Right lobe of liver (tissue), 6 donors: ENCODE results near the gene OCEL1. TPM values are rescaled to one million over a fixed set of nuclear protein-coding genes. Genes with fewer than 3 reads are reported as not detected.

Source experiments
- ATAC-seq, 4 donors: fragments of 200-7000 bp; cut with Tn5 transposase; one replicate each; pipeline ENCODE4 v1.9.1; 2020; ENCODE audit warnings: mild to moderate bottlenecking in 4 of 4, moderate library complexity in 4 of 4
- DNase-seq, 3 donors: peaks; one replicate each; pipeline ENCODE4 v3.0.0-alpha.2; 2020
- H3K27ac ChIP-seq, 3 donors: fragments of 200-600 bp; one replicate each; pipeline ENCODE4 v1.8.0; 2022
- H3K27me3 ChIP-seq, 2 donors: fragments of 200-600 bp; one replicate each; pipeline ENCODE4 v1.8.0; 2022
- H3K36me3 ChIP-seq, 4 donors: fragments of 200-600 bp; sonication (generic) in 1 of 4; one replicate each; pipeline versions ENCODE4 v1.5.1 to v1.8.0; 2017 to 2022; ENCODE audit warnings: control low read depth in 1 of 4
- H3K4me1 ChIP-seq, 4 donors: fragments of 200-600 bp; sonication (generic) in 1 of 4; one replicate each; pipeline versions ENCODE4 v1.5.1 to v1.8.0; 2017 to 2022; ENCODE audit warnings: control low read depth in 1 of 4
- H3K4me3 ChIP-seq, 3 donors: fragments of 200-600 bp; one replicate each; pipeline ENCODE4 v1.8.0; 2022
- H3K9me3 ChIP-seq, 4 donors: fragments of 200-600 bp; sonication (generic) in 1 of 4; one replicate each; pipeline versions ENCODE4 v1.5.1 to v1.8.0; 2017 to 2022; ENCODE audit warnings: control low read depth in 1 of 4
- POLR2A ChIP-seq: fragments of 450-650 bp; IDR thresholded peaks from one replicate; pipeline ENCODE4 v1.6.1; 2017; ENCODE audit warnings: antibody characterized with exemption, mild to moderate bottlenecking
- WGBS: methylation state at CpG from one replicate; pipeline ENCODE4 v1.1.6; 2018; ENCODE audit warnings: low coverage, low lambda C conversion rate; ENCODE audit not compliant: insufficient coverage; ENCODE audit errors: missing lambda C conversion rate; 5-methylcytosine and 5-hydroxymethylcytosine counted together
- intact Hi-C, 2 donors: fragments of 100-400 bp; cut with DNase I; formaldehyde crosslinking; loops; one replicate each; pipeline versions ENCODE4 v1.11.2 to v1.14.1; 2022
- total RNA-seq, 6 experiments: library from RNA; depleted of rRNA in 2 of 6; stranded (reverse); fragments of >200 nt in 2 of 6; fragmentation: NEBNext Ultra II Directional in 3 of 6; extraction: Animal tissue kit (Norgen Biotek cat#: 25700) in 3 of 6; gene quantifications; one replicate each; pipeline versions ENCODE4 v1.1.0 to v1.2.4, GENCODE V29; 2016 to 2023
- TF ChIP-seq, protein P1 (sequence below), 4 donors: fragments of 200-600 bp in 3 of 4; fragments of 450-650 bp in 1 of 4; IDR thresholded peaks; one replicate each; pipeline versions ENCODE4 v1.5.1 to v1.8.0; 2016 to 2022; ENCODE audit warnings: antibody characterized with exemption in 4 of 4, mild to moderate bottlenecking in 2 of 4
- donor health status: DM: no; HTN: yes; CAD: no.
- donor health status: DM: no; HTN: no; CAD: no.
- donor health status: DM: no; HTN: no; CAD: no.
- donor health status: DM: no; HTN: yes; CAD: no.
- donor health status: DM: no; HTN: yes; CAD: no.

The OCEL1 gene
- total RNA-seq, 6 experiments from 2014 or later, result 17.8 to 64.2 (median 31.2) TPM

GRCh38 chr19:17256130-17256529 lies 30.1 kb downstream of the OCEL1 start:
- TF ChIP-seq POLR2A, result no peak
- TF ChIP-seq, protein P1, sequence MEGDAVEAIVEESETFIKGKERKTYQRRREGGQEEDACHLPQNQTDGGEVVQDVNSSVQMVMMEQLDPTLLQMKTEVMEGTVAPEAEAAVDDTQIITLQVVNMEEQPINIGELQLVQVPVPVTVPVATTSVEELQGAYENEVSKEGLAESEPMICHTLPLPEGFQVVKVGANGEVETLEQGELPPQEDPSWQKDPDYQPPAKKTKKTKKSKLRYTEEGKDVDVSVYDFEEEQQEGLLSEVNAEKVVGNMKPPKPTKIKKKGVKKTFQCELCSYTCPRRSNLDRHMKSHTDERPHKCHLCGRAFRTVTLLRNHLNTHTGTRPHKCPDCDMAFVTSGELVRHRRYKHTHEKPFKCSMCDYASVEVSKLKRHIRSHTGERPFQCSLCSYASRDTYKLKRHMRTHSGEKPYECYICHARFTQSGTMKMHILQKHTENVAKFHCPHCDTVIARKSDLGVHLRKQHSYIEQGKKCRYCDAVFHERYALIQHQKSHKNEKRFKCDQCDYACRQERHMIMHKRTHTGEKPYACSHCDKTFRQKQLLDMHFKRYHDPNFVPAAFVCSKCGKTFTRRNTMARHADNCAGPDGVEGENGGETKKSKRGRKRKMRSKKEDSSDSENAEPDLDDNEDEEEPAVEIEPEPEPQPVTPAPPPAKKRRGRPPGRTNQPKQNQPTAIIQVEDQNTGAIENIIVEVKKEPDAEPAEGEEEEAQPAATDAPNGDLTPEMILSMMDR (IDR thresholded peaks at IDR 0.05), result no peak
- Histone ChIP-seq H3K27ac (no peak overlapping the region), H3K9me3 (no peaks in the 10 kb centered on the region), H3K36me3 (no peaks in the 10 kb centered on the region), H3K27me3 (no peaks in the 10 kb centered on the region), H3K4me1 (peaks cover 0 to 4% (median 0%) of the 10 kb centered on the region in 4 donors), H3K4me3 (no peak overlapping the region)
- ATAC-seq, result no peak
- WGBS, result 56% methylated on average over 2 of the region's 3 CpGs
- intact Hi-C loops, result no loop called here
- no peak for DNase-seq

GRCh38 chr19:17259118-17259780 lies 33.2 kb downstream of the OCEL1 start:
- ATAC-seq, result no peak
- H3K4me1 ChIP-seq, result peaks cover 0 to 4% (median 0%) of the 10 kb centered on the region in 4 donors
- TF ChIP-seq, protein P1 (IDR thresholded peaks at IDR 0.05), result no peak
- no peak for TF ChIP-seq POLR2A
- intact Hi-C loops, result no loop called here
- H3K27ac ChIP-seq, result no peak overlapping the region
- WGBS, result 100% methylated on average over 3 of the region's 9 CpGs
- no peak for DNase-seq
- H3K27me3 ChIP-seq, result no peaks in the 10 kb centered on the region
- no peaks in the 10 kb centered on the region for H3K36me3 ChIP-seq
- no peak overlapping the region for H3K4me3 ChIP-seq
- H3K9me3 ChIP-seq, result no peaks in the 10 kb centered on the region

GRCh38 chr19:17259934-17260333 lies 33.9 kb downstream of the OCEL1 start:
- Histone ChIP-seq H3K4me3 (no peak overlapping the region), H3K4me1 (peaks cover 0 to 4% (median 0%) of the 10 kb centered on the region in 4 donors), H3K27ac (no peak overlapping the region), H3K27me3 (no peaks in the 10 kb centered on the region), H3K9me3 (no peaks in the 10 kb centered on the region), H3K36me3 (no peaks in the 10 kb centered on the region)
- intact Hi-C loops, result no loop called here
- DNase-seq (no peak), ATAC-seq (no peak)
- TF ChIP-seq POLR2A, result no peak
- TF ChIP-seq, protein P1 (IDR thresholded peaks at IDR 0.05), result no peak
- 20% methylated on average over 1 of the region's 1 CpG for WGBS

DNA sequence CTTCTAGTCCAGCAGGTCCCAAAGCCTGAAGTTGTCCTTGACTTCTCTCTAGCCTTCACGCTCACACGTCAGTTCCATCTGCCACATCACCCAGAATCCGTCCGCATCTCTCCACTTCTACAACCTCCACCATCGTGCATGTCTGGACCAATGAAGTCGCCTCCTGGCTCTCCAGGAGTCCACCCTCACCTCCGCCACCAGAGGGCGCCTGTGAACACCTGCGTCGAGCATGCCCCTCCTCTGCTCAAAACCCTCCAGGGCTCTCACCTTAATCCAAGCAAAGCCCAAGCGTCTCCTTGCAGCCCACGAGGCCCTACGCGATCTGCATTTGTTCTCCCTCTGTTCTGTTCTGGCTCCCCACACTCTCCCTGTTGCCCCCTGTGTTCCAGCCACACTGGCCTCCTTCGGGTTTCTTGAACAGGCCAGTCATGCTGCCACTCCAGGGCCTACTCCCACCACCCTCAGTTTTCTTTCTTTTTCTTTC lies 34.9 kb downstream of the OCEL1 start:
- no peak overlapping the region for H3K27ac ChIP-seq
- peak; percentile 87 to 88 (median 88) for DNase-seq

More for the DNA sequence above, 34.9 kb downstream of the OCEL1 start:
- ATAC-seq, result peak; percentile 94 to 97 (median 96)
- H3K4me1 ChIP-seq, result no peaks in the 10 kb centered on the region
- TF ChIP-seq, protein P1 (IDR thresholded peaks at IDR 0.05), result peak; percentile 80 to 96 (median 95)
- no peak for TF ChIP-seq POLR2A
- intact Hi-C loops, result no loop called here
- no peak overlapping the region for H3K4me3 ChIP-seq
- H3K27me3 ChIP-seq, result no peaks in the 10 kb centered on the region
- H3K9me3 ChIP-seq, result no peaks in the 10 kb centered on the region
- 11% methylated on average over 14 of the region's 15 CpGs for WGBS
- no peaks in the 10 kb centered on the region for H3K36me3 ChIP-seq
